GM18907 (cell line): ENCODE results near the gene DLG2.
A peak's percentile ranks its signal among the peaks of the same experiment; 100 is the strongest.
"Not testable (repeated sequence)": the region's sequence is repeated elsewhere in the genome, so short reads cannot be mapped to it uniquely, and the experiment has no call there.

Experiments
- ATAC-seq: cut with Tn5 transposase; IDR thresholded peaks from one replicate; pipeline ENCODE4 v1.9.1; 2021; ENCODE audit warnings: mild to moderate bottlenecking, moderate library complexity; ENCODE audit not compliant: unreplicated experiment

Gene DLG2

DNA sequence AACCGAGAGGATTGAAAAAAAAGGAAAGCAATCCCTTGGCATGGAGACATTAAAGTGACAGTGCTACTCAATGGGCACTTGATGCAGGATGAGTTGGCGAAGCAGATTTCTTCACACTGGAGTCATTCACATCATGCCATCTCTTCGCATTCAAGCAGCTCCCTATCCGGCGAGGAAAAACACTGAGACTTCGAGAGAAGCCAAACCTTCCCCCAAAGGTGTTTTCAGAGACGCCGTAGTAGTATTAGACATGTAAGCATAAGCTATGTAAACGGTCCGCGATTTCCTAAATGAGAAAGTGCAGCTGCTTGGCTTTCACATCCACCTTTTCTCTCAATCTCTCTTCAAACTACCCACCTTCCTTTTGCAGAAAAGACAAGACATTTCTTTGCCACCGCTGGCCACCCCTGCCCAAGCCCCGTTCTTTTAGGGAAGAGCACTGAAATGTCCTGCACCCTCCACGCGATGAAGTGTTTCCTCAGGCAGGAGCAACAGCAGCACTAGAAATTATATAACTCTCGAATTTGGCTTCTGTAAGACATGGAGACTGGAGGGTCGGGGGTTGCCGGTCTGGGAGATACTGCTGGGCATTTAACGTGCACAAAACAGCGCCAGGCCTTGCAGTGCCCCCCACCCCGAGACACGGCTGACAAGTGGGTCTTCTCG, at the start of gene DLG2:
TSS of gene DLG2 (minus strand) at position 13 of the 666 bp plus-strand sequence.
- peak; percentile 1 for ATAC-seq

DNA sequence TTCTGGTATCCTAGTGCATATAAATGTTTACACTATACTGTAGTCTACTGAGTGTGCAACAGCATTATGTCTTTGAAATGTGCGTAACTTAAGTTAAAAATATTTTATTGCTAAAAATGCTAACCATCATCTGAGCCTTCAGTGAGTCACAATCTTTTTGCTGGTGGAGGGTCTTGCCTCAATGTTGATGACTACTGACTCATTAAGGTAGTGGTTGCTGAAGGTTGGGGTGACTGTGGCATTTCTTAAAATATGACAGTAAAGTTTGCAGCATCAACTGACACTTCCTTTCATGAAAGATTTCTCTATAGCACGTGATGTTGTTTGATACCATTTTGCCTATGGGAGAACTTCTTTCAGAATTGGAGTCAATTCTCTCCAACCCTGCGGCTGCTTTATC, 46.2 kb upstream of the DLG2 start:
- ATAC-seq: no peak

DNA sequence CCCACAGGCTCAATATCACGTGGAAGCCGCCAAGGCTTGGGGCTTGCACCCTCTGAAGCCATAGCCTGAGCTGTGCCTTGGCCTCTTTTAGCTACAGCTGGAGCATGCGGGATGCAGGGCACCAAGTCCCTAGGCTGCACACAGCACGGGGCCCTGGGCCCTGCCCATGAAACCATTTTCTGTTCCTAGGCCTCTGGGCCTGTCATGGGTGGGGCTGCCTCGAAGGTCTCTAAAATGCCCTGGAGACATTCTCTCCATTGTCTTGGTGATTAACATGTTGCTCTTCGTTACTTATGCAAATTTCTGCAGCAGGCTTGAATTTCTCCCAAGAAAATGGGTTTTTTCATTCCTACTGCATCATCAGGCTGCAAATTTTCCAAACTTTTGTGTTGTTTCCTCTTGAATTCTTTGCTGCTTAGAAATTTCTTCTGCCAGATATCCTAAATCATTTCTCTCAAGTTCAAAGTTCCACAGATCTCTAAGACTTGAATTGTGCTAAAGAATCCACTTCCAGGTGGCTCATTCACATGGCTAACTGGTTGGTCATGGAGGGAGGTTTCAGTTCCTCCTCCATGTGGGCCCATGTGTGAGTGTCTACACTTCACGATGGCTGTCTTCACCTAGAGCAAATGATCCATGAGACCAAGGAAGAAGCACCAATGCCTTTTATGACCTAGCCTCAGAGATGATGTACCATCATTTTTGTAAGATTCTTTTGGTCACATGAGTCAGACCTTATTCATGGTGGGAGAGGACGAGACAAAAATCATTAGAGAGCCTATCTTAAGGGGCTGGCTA, 45.2 kb upstream of the DLG2 start:
- no peak for ATAC-seq

- ATAC-seq: not testable (repeated sequence)
These were observed 44.0 kb upstream of the DLG2 start for GRCh38 chr11:85670949-85671663.

- no peak for ATAC-seq
These were observed 41.0 kb upstream of the DLG2 start for GRCh38 chr11:85668157-85668556.

DNA sequence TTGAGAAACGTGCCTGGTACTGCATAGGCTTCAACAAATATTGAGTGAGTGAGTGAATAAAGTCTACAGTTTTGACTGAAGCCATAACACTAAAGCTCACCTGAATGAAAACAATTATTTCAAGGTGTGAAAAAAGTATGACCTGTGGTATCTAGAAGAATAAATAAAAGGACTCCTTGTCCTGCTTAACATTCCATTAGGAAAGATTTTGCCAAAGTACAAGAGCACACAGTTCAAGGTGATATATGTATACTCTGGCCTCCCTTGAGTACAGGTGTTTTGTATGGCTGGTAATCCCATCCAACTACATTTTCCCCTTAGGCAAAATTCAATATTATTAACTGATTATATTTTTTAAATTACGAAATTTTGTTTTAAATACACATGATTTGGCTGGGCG, 39.5 kb upstream of the DLG2 start:
- ATAC-seq: no peak

DNA sequence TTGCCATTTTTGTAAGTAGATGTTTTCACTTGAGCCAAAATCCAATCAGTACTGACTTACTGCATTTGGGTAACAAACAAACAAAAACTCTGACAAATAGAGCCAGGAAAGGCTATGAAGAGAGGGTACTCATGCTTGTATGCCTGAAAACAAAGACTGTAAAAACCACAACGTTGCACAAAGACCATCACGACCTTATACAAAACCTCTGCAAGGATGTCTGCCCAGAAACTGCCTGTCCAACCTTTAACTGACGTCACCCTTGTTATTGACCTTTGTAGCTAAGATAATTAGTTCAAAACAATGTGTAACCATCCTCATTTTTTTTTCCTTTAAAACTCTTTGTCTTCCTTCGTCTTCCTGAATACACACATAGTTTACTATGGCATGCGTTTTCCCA, 38.6 kb upstream of the DLG2 start:
- ATAC-seq: no peak

- peak; percentile 94 for ATAC-seq
These were observed 37.7 kb upstream of the DLG2 start, which contains the start of gene CREBZF for GRCh38 chr11:85664615-85665481. Gene CREBZF, minus strand, starts transcription at chr11:85665129. Its CDS starts 254 bp downstream, at chr11:85664875.

- ATAC-seq: peak; percentile 79
These were observed 36.8 kb upstream of the DLG2 start for GRCh38 chr11:85663753-85664614.

GRCh38 chr11:85663080-85663752, 36.1 kb upstream of the DLG2 start:
- ATAC-seq: no peak

GRCh38 chr11:85661972-85662664, 35.0 kb upstream of the DLG2 start:
- no peak for ATAC-seq

GRCh38 chr11:85658180-85658579, 31.0 kb upstream of the DLG2 start:
- no peak for ATAC-seq

GRCh38 chr11:85656777-85657176, 29.6 kb upstream of the DLG2 start:
- ATAC-seq: no peak

- not testable (repeated sequence) for ATAC-seq
These were observed 27.2 kb upstream of the DLG2 start for GRCh38 chr11:85654343-85654742.

DNA sequence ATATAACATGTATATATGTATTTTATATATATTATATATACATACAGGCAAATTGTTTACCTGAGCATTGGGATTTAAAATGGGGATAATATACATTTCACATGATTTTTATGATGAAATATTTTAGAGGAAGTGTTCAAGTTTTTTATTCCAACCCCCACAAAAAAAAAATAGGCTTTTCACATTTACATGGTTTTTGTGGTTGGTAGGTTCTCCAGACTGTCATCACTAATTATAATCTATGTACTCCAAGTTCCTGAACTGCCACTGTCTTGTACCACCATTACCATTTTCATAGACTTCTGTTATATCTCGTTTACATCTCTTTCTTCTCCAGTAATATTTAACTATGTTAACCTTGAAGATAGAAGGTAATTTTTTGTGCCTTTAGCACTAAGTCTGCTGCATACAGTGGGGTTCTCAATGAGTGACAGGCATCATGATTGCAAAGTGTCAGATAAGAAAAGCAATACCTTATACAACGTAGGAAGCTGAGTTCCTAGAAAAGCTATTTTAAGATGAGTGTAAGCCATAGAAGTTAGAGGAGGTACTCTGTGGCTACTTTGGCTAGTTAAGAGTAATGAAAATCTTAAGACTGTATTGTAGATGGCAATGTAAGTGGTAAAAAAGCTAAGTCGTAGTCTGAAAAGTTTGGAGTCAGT, 25.8 kb upstream of the DLG2 start:
- no peak for ATAC-seq

- no peak for ATAC-seq
These were observed 24.0 kb upstream of the DLG2 start for GRCh38 chr11:85651118-85651517.

GRCh38 chr11:85647604-85648299, 20.6 kb upstream of the DLG2 start, which contains the start of gene TMEM126A:
Gene TMEM126A, plus strand, starts transcription at chr11:85647967. Its CDS starts 2,289 bp downstream, at chr11:85650256.
- ATAC-seq: peak; percentile 100
